ENCODE measurements around the gene PLCB3. TPM values are rescaled to one million over a fixed set of nuclear protein-coding genes. Genes with fewer than 3 reads are reported as not detected.

Gene PLCB3
- polyA plus RNA-seq, 6 donors from 2014 or later = 0.12 to 0.55 (median 0.21) TPM; not detected in 1

- Mint-ChIP-seq H3K4me3 (peak within 1 kb of the TSS; percentile 87 to 96 (median 94)), H3K27me3 (no peaks in the 10 kb centered on the region), H3K4me1 (peaks cover 21 to 46% (median 43%) of the 10 kb centered on the region in 3 donors), H3K36me3 (no peaks in the 10 kb centered on the region), H3K27ac (peak within 1 kb of the TSS; percentile 91 to 96 (median 92)), H3K9me3 (no peaks in the 10 kb centered on the region)
- ATAC-seq (ENCODE audit: low read depth in 2 of 2) (peak; percentile 53 to 57), DNase-seq (peak; percentile 92)
These were observed 25.5 kb upstream of the PLCB3 start, which contains the start of the genes NUDT22 and TRPT1 for GRCh38 chr11:64225608-64226506. Gene NUDT22 (plus strand): TSS chr11:64226274. CDS start chr11:64226653, 379 bp downstream. Gene TRPT1 (minus strand): TSS chr11:64226186. CDS start chr11:64225860, 326 bp downstream.

- Mint-ChIP-seq H3K4me3 (peak overlapping the region; percentile 87 to 96 (median 94)), H3K27ac (peak overlapping the region; percentile 91 to 96 (median 92)), H3K4me1 (peaks cover 21 to 53% (median 49%) of the 10 kb centered on the region in 3 donors), H3K27me3 (no peaks in the 10 kb centered on the region), H3K9me3 (no peaks in the 10 kb centered on the region), H3K36me3 (no peaks in the 10 kb centered on the region)
- peak; percentile 20 to 26 for ATAC-seq (ENCODE audit: low read depth in 2 of 2)
- peak; percentile 72 for DNase-seq
These were observed 24.8 kb upstream of the PLCB3 start for GRCh38 chr11:64226507-64227051.

GRCh38 chr11:64227405-64227956 lies 23.8 kb upstream of the PLCB3 start:
- Mint-ChIP-seq H3K36me3 (no peaks in the 10 kb centered on the region), H3K4me3 (peak overlapping the region; percentile 87 to 96 (median 94)), H3K4me1 (peaks cover 30 to 62% (median 58%) of the 10 kb centered on the region in 3 donors), H3K27me3 (no peaks in the 10 kb centered on the region), H3K27ac (peak overlapping the region in 5 of 6 donors; percentile 84 to 96 (median 92)), H3K9me3 (no peaks in the 10 kb centered on the region)
- ATAC-seq (ENCODE audit: low read depth in 2 of 2) = no peak
- DNase-seq = no peak

GRCh38 chr11:64229090-64229743 lies 22.1 kb upstream of the PLCB3 start:
- Mint-ChIP-seq H3K4me3 (peak overlapping the region; percentile 52 to 99 (median 90)), H3K27ac (peak overlapping the region; percentile 84 to 99 (median 97)), H3K9me3 (no peaks in the 10 kb centered on the region), H3K36me3 (no peaks in the 10 kb centered on the region), H3K27me3 (no peaks in the 10 kb centered on the region), H3K4me1 (peaks cover 30 to 73% (median 70%) of the 10 kb centered on the region in 3 donors)
- DNase-seq (no peak), ATAC-seq (ENCODE audit: low read depth in 2 of 2) (no peak)

- H3K4me1 Mint-ChIP-seq = peaks cover 29 to 72% (median 66%) of the 10 kb centered on the region in 3 donors
- no peak for DNase-seq
- H3K4me3 Mint-ChIP-seq = peak overlapping the region; percentile 85 to 99 (median 94)
These were observed 21.6 kb upstream of the PLCB3 start for GRCh38 chr11:64229744-64230170.

GRCh38 chr11:64230171-64230984 lies 21.0 kb upstream of the PLCB3 start, which contains the start of gene DNAJC4:
Gene DNAJC4 (plus strand): TSS chr11:64230548. CDS start chr11:64230855, 307 bp downstream.
- ATAC-seq (ENCODE audit: low read depth in 2 of 2) = peak; percentile 51 to 54
- Mint-ChIP-seq H3K9me3 (no peaks in the 10 kb centered on the region), H3K36me3 (no peaks in the 10 kb centered on the region), H3K27ac (peak within 1 kb of the TSS; percentile 91 to 99 (median 98)), H3K4me3 (peak within 1 kb of the TSS; percentile 85 to 99 (median 94)), H3K27me3 (no peaks in the 10 kb centered on the region), H3K4me1 (peaks cover 34 to 72% (median 64%) of the 10 kb centered on the region in 3 donors)
- peak; percentile 92 for DNase-seq

More at GRCh38 chr11:64229744-64230170, 21.6 kb upstream of the PLCB3 start:
- Mint-ChIP-seq H3K27ac (peak overlapping the region; percentile 91 to 99 (median 98)), H3K36me3 (no peaks in the 10 kb centered on the region), H3K27me3 (no peaks in the 10 kb centered on the region), H3K9me3 (no peaks in the 10 kb centered on the region)
- ATAC-seq (ENCODE audit: low read depth in 2 of 2) = no peak

GRCh38 chr11:64230985-64231365 lies 20.4 kb upstream of the PLCB3 start:
- ATAC-seq (ENCODE audit: low read depth in 2 of 2) (no peak), DNase-seq (no peak)
- Mint-ChIP-seq H3K4me3 (peak overlapping the region; percentile 85 to 99 (median 94)), H3K9me3 (no peaks in the 10 kb centered on the region), H3K27me3 (no peaks in the 10 kb centered on the region), H3K4me1 (peaks cover 37 to 73% (median 67%) of the 10 kb centered on the region in 3 donors), H3K27ac (peak overlapping the region; percentile 91 to 99 (median 98)), H3K36me3 (no peaks in the 10 kb centered on the region)

GRCh38 chr11:64231546-64231945 lies 19.8 kb upstream of the PLCB3 start:
- Mint-ChIP-seq H3K4me3 (peak overlapping the region; percentile 83 to 99 (median 90)), H3K27me3 (no peaks in the 10 kb centered on the region), H3K36me3 (no peaks in the 10 kb centered on the region), H3K4me1 (peaks cover 37 to 74% (median 67%) of the 10 kb centered on the region in 3 donors), H3K9me3 (no peaks in the 10 kb centered on the region), H3K27ac (peak overlapping the region in 5 of 6 donors; percentile 88 to 98 (median 91))
- ATAC-seq (ENCODE audit: low read depth in 2 of 2) (no peak), DNase-seq (no peak)

GRCh38 chr11:64232182-64232966 lies 19.0 kb upstream of the PLCB3 start:
- H3K27ac Mint-ChIP-seq = peak overlapping the region in 5 of 6 donors; percentile 21 to 96 (median 88)
- ATAC-seq (ENCODE audit: low read depth in 2 of 2) = no peak
- DNase-seq = no peak
- no peaks in the 10 kb centered on the region for H3K36me3 Mint-ChIP-seq
- no peaks in the 10 kb centered on the region for H3K27me3 Mint-ChIP-seq
- H3K4me3 Mint-ChIP-seq = peak overlapping the region; percentile 83 to 99 (median 90)
- peaks cover 36 to 72% (median 66%) of the 10 kb centered on the region in 3 donors for H3K4me1 Mint-ChIP-seq
- no peaks in the 10 kb centered on the region for H3K9me3 Mint-ChIP-seq

- no peak for DNase-seq
- peak overlapping the region; percentile 59 to 96 (median 88) for H3K4me3 Mint-ChIP-seq
- peak overlapping the region in 5 of 6 donors; percentile 52 to 96 (median 90) for H3K27ac Mint-ChIP-seq
- no peak for ATAC-seq (ENCODE audit: low read depth in 2 of 2)
- no peaks in the 10 kb centered on the region for H3K36me3 Mint-ChIP-seq
- H3K27me3 Mint-ChIP-seq = no peaks in the 10 kb centered on the region
- peaks cover 32 to 70% (median 62%) of the 10 kb centered on the region in 3 donors for H3K4me1 Mint-ChIP-seq
- no peaks in the 10 kb centered on the region for H3K9me3 Mint-ChIP-seq
These were observed 18.4 kb upstream of the PLCB3 start for GRCh38 chr11:64232967-64233315.

GRCh38 chr11:64233913-64234586 lies 17.3 kb upstream of the PLCB3 start, which contains the start of gene VEGFB:
Gene VEGFB (plus strand): TSS chr11:64234584. CDS start chr11:64234834, 250 bp downstream.
- DNase-seq (peak; percentile 74), ATAC-seq (ENCODE audit: low read depth in 2 of 2) (peak; percentile 46)
- Mint-ChIP-seq H3K36me3 (no peaks in the 10 kb centered on the region), H3K27me3 (no peaks in the 10 kb centered on the region), H3K9me3 (no peaks in the 10 kb centered on the region), H3K4me3 (peak within 1 kb of the TSS; percentile 88 to 96 (median 92)), H3K27ac (peak within 1 kb of the TSS; percentile 86 to 97 (median 96)), H3K4me1 (peaks cover 32 to 72% (median 65%) of the 10 kb centered on the region in 3 donors)

Measured in naive B cell (primary cell).